Endothelial cell of umbilical vein (primary cell): Measurements from ENCODE around the gene HIGD2B. TPM values are rescaled to one million over a fixed set of nuclear protein-coding genes. Genes with fewer than 3 reads are reported as not detected.

Experiments used
- BruUV-seq: library from RNA; stranded (reverse); fragments of 400-500 nt; replicated peaks from 2 replicates; lab custom pipeline; 2021; lab: Mats Ljungman, UMichigan
- CTCF ChIA-PET: fragments of 300-600, 350-600 bp; sonication (Branson Sonifier 250); formaldehyde crosslinking; loops from one replicate; lab custom pipeline; 2021; ENCODE audit warnings: antibody characterized with exemption, inconsistent platforms; lab: Charles Lee
- POLR2A ChIA-PET: fragments of 300-600, 350-600 bp; sonication (Branson Sonifier 250); formaldehyde crosslinking; loops from one replicate; lab custom pipeline; 2021; ENCODE audit warnings: antibody characterized with exemption, inconsistent platforms; lab: Charles Lee
- DNase-seq: peaks from one replicate; pipeline ENCODE4 v3.0.0-alpha.2; 2011; ENCODE audit warnings: low read depth, low spot score
- FAIRE-seq: peaks from 2 replicates; lab custom pipeline; 2011; peaks lifted over from hg19 to GRCh38; lab: Jason Lieb, UNC
- H2AFZ ChIP-seq: 2 replicates; pipeline ENCODE4 v1.6.0; 2012; ENCODE audit warnings: low read depth, low read length, control low read depth, inconsistent platforms
- H3K27ac ChIP-seq: 2 replicates; pipeline ENCODE4 v1.5.1; 2011; ENCODE audit warnings: low read depth, mild to moderate bottlenecking, control low read depth, low read length, moderate library complexity; ENCODE audit not compliant: insufficient read depth
- H3K27me3 ChIP-seq, 2 experiments: 2 replicates each; pipeline versions ENCODE4 v1.6.0 to v1.6.1; 2011; ENCODE audit warnings: low read length in 2 of 2, mixed read lengths in 1 of 2; ENCODE audit not compliant: control insufficient read depth in 2 of 2, insufficient read depth in 2 of 2
- H3K36me3 ChIP-seq, 2 experiments: 2 replicates in 1 of 2; 3 replicates in 1 of 2; pipeline ENCODE4 v1.5.1; 2011; ENCODE audit warnings: low read length in 2 of 2, mild to moderate bottlenecking in 1 of 2, moderate library complexity in 1 of 2; ENCODE audit not compliant: control insufficient read depth in 2 of 2, insufficient read depth in 2 of 2; ENCODE audit errors: extremely low read depth in 1 of 2
- H3K4me1 ChIP-seq: 3 replicates; pipeline ENCODE4 v1.5.1; 2011; ENCODE audit warnings: mild to moderate bottlenecking, low read length; ENCODE audit not compliant: control insufficient read depth, insufficient read depth; ENCODE audit errors: extremely low read depth
- H3K4me2 ChIP-seq: 2 replicates; pipeline ENCODE4 v1.6.1; 2011; ENCODE audit warnings: low read length, control low read depth, mixed read lengths; ENCODE audit not compliant: insufficient read depth
- H3K4me3 ChIP-seq, 3 experiments: fragments of 200-600 bp in 1 of 3; sonication (generic), shearing (Covaris generic) in 1 of 3; replicated peaks in 1 of 3; 2 replicates each; pipeline ENCODE4 v1.5.1; 2011 to 2016; ENCODE audit warnings: control low read depth in 3 of 3, low read length in 3 of 3, mild to moderate bottlenecking in 2 of 3, inconsistent platforms in 1 of 3, low read depth in 1 of 3, moderate library complexity in 1 of 3; ENCODE audit not compliant: insufficient read depth in 1 of 3
- H3K79me2 ChIP-seq: 2 replicates; pipeline ENCODE4 v1.6.0; 2012; ENCODE audit warnings: low read length, inconsistent platforms; ENCODE audit not compliant: control insufficient read depth, insufficient read depth
- H3K9ac ChIP-seq: replicated peaks from 2 replicates; pipeline ENCODE3; 2011; ENCODE audit warnings: low read length, control low read depth; ENCODE audit not compliant: insufficient read depth; ENCODE audit errors: extremely low read depth
- H3K9me1 ChIP-seq: replicated peaks from 3 replicates; pipeline ENCODE4 v1.6.0; 2011; ENCODE audit warnings: mild to moderate bottlenecking, low read length; ENCODE audit not compliant: control insufficient read depth, insufficient read depth; ENCODE audit errors: extremely low read depth
- H3K9me3 ChIP-seq: replicated peaks from 2 replicates; pipeline ENCODE4 v1.5.1; 2012; ENCODE audit warnings: low read length, inconsistent platforms; ENCODE audit not compliant: control insufficient read depth, insufficient read depth
- H4K20me1 ChIP-seq: replicated peaks from 2 replicates; pipeline ENCODE3; 2011; ENCODE audit warnings: mild to moderate bottlenecking, low read length; ENCODE audit not compliant: control insufficient read depth, insufficient read depth; ENCODE audit errors: extremely low read depth
- EZH2 ChIP-seq: IDR thresholded peaks from 2 replicates; pipeline ENCODE4 v1.6.1; 2012; ENCODE audit warnings: borderline replicate concordance, low read depth, mild to moderate bottlenecking, moderate library complexity, low read length, inconsistent platforms; ENCODE audit not compliant: severe bottlenecking
- FOS ChIP-seq: IDR thresholded peaks from 2 replicates; pipeline ENCODE4 v1.6.1; 2011; ENCODE audit warnings: mild to moderate bottlenecking, low read length, moderate library complexity, borderline replicate concordance; ENCODE audit not compliant: insufficient read depth
- GATA2 ChIP-seq: IDR thresholded peaks from 2 replicates; pipeline ENCODE4 v1.7.0; 2011; ENCODE audit warnings: low read depth, mild to moderate bottlenecking, moderate library complexity, mixed read lengths, low read length; ENCODE audit not compliant: insufficient read length, insufficient read depth
- JUN ChIP-seq: IDR thresholded peaks from 2 replicates; pipeline ENCODE4 v1.6.1; 2011; ENCODE audit warnings: borderline replicate concordance, low read depth; ENCODE audit not compliant: insufficient read length, insufficient read depth
- MYC ChIP-seq: IDR thresholded peaks from one replicate; pipeline ENCODE4 v1.6.1; 2011; ENCODE audit warnings: mild to moderate bottlenecking, low read depth, low read length
- POLR2A ChIP-seq: IDR thresholded peaks from 2 replicates; pipeline ENCODE4 v1.6.1; 2012; ENCODE audit warnings: low read depth, mild to moderate bottlenecking, control low read depth, low read length
- POLR2AphosphoS5 ChIP-seq: IDR thresholded peaks from 2 replicates; pipeline ENCODE4 v1.6.1; 2012; ENCODE audit warnings: low read depth, mild to moderate bottlenecking, control low read depth, low read length, moderate library complexity; ENCODE audit not compliant: insufficient read depth
- dilution Hi-C: fragments of 300-500 bp; cut with MboI; formaldehyde crosslinking; loops from one replicate; pipeline ENCODE4 v1.15.0; 2019; ENCODE audit warnings: low sequenced_read_pairs; ENCODE audit not compliant: extremely low pct_ligation_motif_present
- intact Hi-C: fragments of 100-400 bp; cut with micrococcal nuclease; formaldehyde crosslinking; loops from one replicate; pipeline ENCODE4 v1.10.0; 2022
- polyA plus RNA-seq, 4 experiments: library from polyadenylated mRNA; depleted of rRNA in 3 of 4; stranded (reverse) in 3 of 4; unstranded in 1 of 4; fragments of >200 nt; gene quantifications; 2 replicates each; pipeline versions ENCODE4 v1.2.1 to v1.2.3, GENCODE V29; 2011 to 2012; ENCODE audit warnings: missing spikeins in 1 of 4
- total RNA-seq: library from RNA; stranded (reverse); gene quantifications from 2 replicates; pipeline ENCODE4 v1.2.3, GENCODE V29; 2021
- TF ChIP-seq, protein P1 (sequence below), 2 donors: IDR thresholded peaks; 1 replicate in 1 of 2; 2 replicates in 1 of 2; pipeline ENCODE4 v1.5.1; 2011; ENCODE audit warnings: low read length in 2 of 2, mild to moderate bottlenecking in 2 of 2, moderate library complexity in 2 of 2, control low read depth in 1 of 2, inconsistent platforms in 1 of 2, low read depth in 1 of 2; ENCODE audit not compliant: insufficient read depth in 1 of 2; ENCODE audit errors: extremely low read depth in 1 of 2
- TF ChIP-seq, protein P2 (sequence below): IDR thresholded peaks from 2 replicates; pipeline ENCODE4 v1.6.1; 2011; ENCODE audit not compliant: insufficient read depth, insufficient read length

HIGD2B gene
- total and polyA plus RNA-seq, 2 donors (not counting 3 experiments of a cell fraction or from before 2014, with no cell fraction given) = not detected

DNA sequence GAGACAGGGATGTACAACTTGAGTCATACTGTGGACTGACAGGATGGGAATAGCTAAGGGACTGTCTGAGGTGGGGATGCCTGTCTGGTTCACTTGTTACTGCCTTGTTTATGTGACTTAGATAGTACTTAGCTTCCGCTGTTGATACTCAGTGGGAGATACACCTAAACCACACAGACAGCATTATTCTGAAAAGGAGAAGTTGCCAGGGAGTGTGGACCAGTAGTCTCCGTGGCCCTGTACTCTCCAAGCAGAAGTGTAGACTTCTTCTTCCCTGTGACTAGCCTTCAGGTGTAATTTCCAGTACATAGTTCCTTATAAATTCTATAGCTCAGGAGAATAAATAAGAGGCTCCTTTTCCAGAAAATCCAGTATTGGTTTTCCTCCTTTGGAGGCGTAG lies 5.1 kb downstream of the HIGD2B start:
- no peak for FAIRE-seq
- dilution Hi-C loops = no loop called here
- no TSS peak for BruUV-seq
- H3K9ac ChIP-seq = no peak overlapping the region
- H4K20me1 ChIP-seq = no peaks in the 10 kb centered on the region
- TF ChIP-seq FOS = no peak
- TF ChIP-seq POLR2AphosphoS5 = no peak
- no peak for TF ChIP-seq POLR2A
- TF ChIP-seq, protein P1, sequence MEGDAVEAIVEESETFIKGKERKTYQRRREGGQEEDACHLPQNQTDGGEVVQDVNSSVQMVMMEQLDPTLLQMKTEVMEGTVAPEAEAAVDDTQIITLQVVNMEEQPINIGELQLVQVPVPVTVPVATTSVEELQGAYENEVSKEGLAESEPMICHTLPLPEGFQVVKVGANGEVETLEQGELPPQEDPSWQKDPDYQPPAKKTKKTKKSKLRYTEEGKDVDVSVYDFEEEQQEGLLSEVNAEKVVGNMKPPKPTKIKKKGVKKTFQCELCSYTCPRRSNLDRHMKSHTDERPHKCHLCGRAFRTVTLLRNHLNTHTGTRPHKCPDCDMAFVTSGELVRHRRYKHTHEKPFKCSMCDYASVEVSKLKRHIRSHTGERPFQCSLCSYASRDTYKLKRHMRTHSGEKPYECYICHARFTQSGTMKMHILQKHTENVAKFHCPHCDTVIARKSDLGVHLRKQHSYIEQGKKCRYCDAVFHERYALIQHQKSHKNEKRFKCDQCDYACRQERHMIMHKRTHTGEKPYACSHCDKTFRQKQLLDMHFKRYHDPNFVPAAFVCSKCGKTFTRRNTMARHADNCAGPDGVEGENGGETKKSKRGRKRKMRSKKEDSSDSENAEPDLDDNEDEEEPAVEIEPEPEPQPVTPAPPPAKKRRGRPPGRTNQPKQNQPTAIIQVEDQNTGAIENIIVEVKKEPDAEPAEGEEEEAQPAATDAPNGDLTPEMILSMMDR (IDR thresholded peaks at IDR 0.05; ENCODE audit: extremely low read depth in 1 of 2, insufficient read depth in 1 of 2, low read depth in 1 of 2, low read length in 2 of 2) = no peak
- TF ChIP-seq, protein P2, sequence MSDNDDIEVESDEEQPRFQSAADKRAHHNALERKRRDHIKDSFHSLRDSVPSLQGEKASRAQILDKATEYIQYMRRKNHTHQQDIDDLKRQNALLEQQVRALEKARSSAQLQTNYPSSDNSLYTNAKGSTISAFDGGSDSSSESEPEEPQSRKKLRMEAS = no peak
- no peak for TF ChIP-seq JUN
- no peak for TF ChIP-seq GATA2
- no peak for TF ChIP-seq EZH2
- no peak for TF ChIP-seq MYC
- no peaks in the 10 kb centered on the region for H3K79me2 ChIP-seq
- H3K4me3 ChIP-seq = no peak overlapping the region
- no peaks in the 10 kb centered on the region for H3K36me3 ChIP-seq
- peaks cover 6% of the 10 kb centered on the region for H3K4me1 ChIP-seq
- no peaks in the 10 kb centered on the region for H3K9me3 ChIP-seq
- CTCF ChIA-PET = interaction anchor here (1.5 to 1.8 kb wide), 3 partner anchors 10 to 81 kb away, joined by 4 to 8 read pairs (median 7); no protein-coding TSS in a partner anchor
- POLR2A ChIA-PET = no interaction called here
- no peak for DNase-seq
- intact Hi-C loops = no loop called here
- H3K9me1 ChIP-seq = no peaks in the 10 kb centered on the region
- H3K27me3 ChIP-seq = peaks cover 11 to 18% of the 10 kb centered on the region in 2 experiments
- H2AFZ ChIP-seq = no peak overlapping the region
- H3K27ac ChIP-seq = no peak overlapping the region
- H3K4me2 ChIP-seq = no peak overlapping the region
